ENCODE data around the gene MRM2.
A peak's percentile ranks its signal among the peaks of the same experiment; 100 is the strongest.
"Not testable (repeated sequence)": the region's sequence is repeated elsewhere in the genome, so short reads cannot be mapped to it uniquely, and the experiment has no call there.

The MRM2 gene

GRCh38 chr7:2241580-2242540, at the start of gene MRM2, which contains the start of gene NUDT1:
TSS of gene MRM2 (minus strand) at chr7:2242205. CDS start at chr7:2242169, 36 bp downstream.
TSS of gene NUDT1 (plus strand) at chr7:2242226. CDS start at chr7:2244575, 2,349 bp downstream.
- DNase-seq = peak; percentile 58

- no peak for DNase-seq
Measured at GRCh38 chr7:2290877-2291276, 48.9 kb upstream of the MRM2 start.

GRCh38 chr7:2289621-2290020, 47.6 kb upstream of the MRM2 start:
- no peak for DNase-seq

GRCh38 chr7:2289111-2289586, 47.1 kb upstream of the MRM2 start:
- DNase-seq = no peak

GRCh38 chr7:2288503-2288902, 46.5 kb upstream of the MRM2 start:
- no peak for DNase-seq

- no peak for DNase-seq
Measured at GRCh38 chr7:2287745-2288144, 45.7 kb upstream of the MRM2 start.

- no peak for DNase-seq
Measured at GRCh38 chr7:2283074-2283473, 41.1 kb upstream of the MRM2 start.

- DNase-seq = no peak
Measured at GRCh38 chr7:2282185-2282751, 40.3 kb upstream of the MRM2 start.

- DNase-seq = no peak
Measured at GRCh38 chr7:2281541-2281940, 39.5 kb upstream of the MRM2 start.

GRCh38 chr7:2280424-2280823, 38.4 kb upstream of the MRM2 start:
- no peak for DNase-seq

- no peak for DNase-seq
Measured at GRCh38 chr7:2279896-2280295, 37.9 kb upstream of the MRM2 start.

GRCh38 chr7:2278026-2278425, 36.0 kb upstream of the MRM2 start:
- DNase-seq = no peak

GRCh38 chr7:2276107-2276506, 34.1 kb upstream of the MRM2 start:
- no peak for DNase-seq

GRCh38 chr7:2275101-2275500, 33.1 kb upstream of the MRM2 start:
- DNase-seq = no peak

GRCh38 chr7:2274666-2275065, 32.7 kb upstream of the MRM2 start:
- DNase-seq = no peak

GRCh38 chr7:2273866-2274265, 31.9 kb upstream of the MRM2 start:
- DNase-seq = no peak

- no peak for DNase-seq
Measured at GRCh38 chr7:2272031-2272430, 30.0 kb upstream of the MRM2 start.

- no peak for DNase-seq
Measured at GRCh38 chr7:2271273-2272026, 29.4 kb upstream of the MRM2 start.

- no peak for DNase-seq
Measured at GRCh38 chr7:2270495-2270894, 28.5 kb upstream of the MRM2 start.

GRCh38 chr7:2269991-2270460, 28.0 kb upstream of the MRM2 start:
- DNase-seq = no peak

- not testable (repeated sequence) for DNase-seq
Measured at GRCh38 chr7:2269089-2269990, 27.3 kb upstream of the MRM2 start.

- no peak for DNase-seq
Measured at GRCh38 chr7:2266911-2267310, 24.9 kb upstream of the MRM2 start.

Data from activated CD4-positive, alpha-beta T cell treated with anti-CD3 and anti-CD28 coated beads, Interleukin-2, amount 50 U/mL, for 1 hour (primary cell).